ENCODE data around the gene GPN2. TPM values are rescaled to one million over a fixed set of nuclear protein-coding genes. Genes with fewer than 3 reads are reported as not detected.

GPN2 gene
- total RNA-seq, 2 donors from 2014 or later: 32.6 to 38.5 TPM

DNA sequence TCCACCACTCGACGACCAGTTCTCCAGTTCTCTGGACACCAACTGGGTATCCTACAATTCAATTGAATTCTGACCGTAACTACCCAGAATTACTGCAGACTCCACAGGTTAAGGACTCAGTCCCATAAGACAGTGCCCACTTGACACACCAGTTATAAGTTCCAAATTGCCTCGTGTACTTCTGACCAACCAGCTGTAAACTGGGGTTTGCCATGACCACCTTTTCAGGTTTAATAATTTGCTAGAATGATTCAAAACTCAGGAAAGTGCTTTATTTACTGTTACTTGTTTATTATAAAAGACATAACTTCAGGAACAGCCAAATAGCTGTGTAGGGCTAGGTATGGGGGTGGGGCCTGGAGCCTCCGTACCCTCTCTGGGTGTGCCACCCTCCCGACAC lies 46.7 kb upstream of the GPN2 start:
- Histone ChIP-seq H3K27me3 (ENCODE audit: control insufficient read depth, insufficient read depth, low read length, poor library complexity, severe bottlenecking) (no peaks in the 10 kb centered on the region), H3K4me1 (ENCODE audit: control insufficient read depth, insufficient read depth, low read length) (no peaks in the 10 kb centered on the region), H3K9me3 (ENCODE audit: control insufficient read depth, low read length) (no peaks in the 10 kb centered on the region), H3K9ac (ENCODE audit: extremely low read depth, low read length, poor library complexity, severe bottlenecking) (no peak overlapping the region), H3K4me3 (ENCODE audit: low read length) (no peak overlapping the region), H3K36me3 (ENCODE audit: control insufficient read depth, insufficient read depth, low read length) (peaks cover 70% of the 10 kb centered on the region), H3K27ac (ENCODE audit: low read depth, low read length) (no peak overlapping the region)
- Mint-ChIP-seq H3K27ac (peak overlapping the region; percentile 75), H3K4me1 (no peaks in the 10 kb centered on the region), H3K9me3 (no peaks in the 10 kb centered on the region), H3K36me3 (ENCODE audit: low read depth) (peaks cover 56% of the 10 kb centered on the region), H3K27me3 (ENCODE audit: insufficient read depth) (no peaks in the 10 kb centered on the region), H3K4me3 (no peak overlapping the region)
- TF ChIP-seq CTCF (conservative IDR thresholded peaks at IDR 0.05): no peak
- WGBS, 2 experiments (ENCODE audit: insufficient coverage in 1 of 2, insufficient read length in 1 of 2): 95 to 96% methylated on average over 6 of the region's 6 CpGs
- no peak for DNase-seq

DNA sequence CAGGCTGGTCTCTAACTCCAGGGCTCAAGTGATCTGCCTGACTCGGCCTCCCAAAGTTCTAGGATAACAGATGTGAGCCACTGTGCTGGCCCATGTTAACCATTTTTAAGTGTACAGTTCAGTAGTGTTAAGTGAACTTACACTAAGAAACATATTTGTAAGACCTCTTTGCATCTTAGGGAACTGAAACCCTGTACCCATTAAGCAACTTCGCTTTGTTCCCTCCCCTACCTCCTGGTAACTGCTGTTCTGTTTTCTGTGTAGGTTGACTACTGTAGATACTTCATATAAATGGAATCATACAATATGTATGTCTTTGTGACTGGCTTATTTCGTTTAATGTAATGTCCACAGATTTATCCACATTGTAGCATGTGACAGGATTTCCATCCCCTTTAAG lies 42.4 kb upstream of the GPN2 start:
- H3K4me3 Mint-ChIP-seq: no peak overlapping the region
- H3K27me3 Mint-ChIP-seq (ENCODE audit: insufficient read depth): no peaks in the 10 kb centered on the region
- no peaks in the 10 kb centered on the region for H3K9me3 ChIP-seq (ENCODE audit: control insufficient read depth, low read length)
- no peak overlapping the region for H3K4me3 ChIP-seq (ENCODE audit: low read length)
- H3K36me3 ChIP-seq (ENCODE audit: control insufficient read depth, insufficient read depth, low read length): peaks cover 69% of the 10 kb centered on the region
- no peak for TF ChIP-seq CTCF (conservative IDR thresholded peaks at IDR 0.05)
- H3K27ac ChIP-seq (ENCODE audit: low read depth, low read length): no peak overlapping the region
- DNase-seq: no peak
- H3K4me1 Mint-ChIP-seq: no peaks in the 10 kb centered on the region
- H3K27me3 ChIP-seq (ENCODE audit: control insufficient read depth, insufficient read depth, low read length, poor library complexity, severe bottlenecking): no peaks in the 10 kb centered on the region
- no peaks in the 10 kb centered on the region for H3K9me3 Mint-ChIP-seq
- no peak overlapping the region for H3K9ac ChIP-seq (ENCODE audit: extremely low read depth, low read length, poor library complexity, severe bottlenecking)
- H3K36me3 Mint-ChIP-seq (ENCODE audit: low read depth): peaks cover 57% of the 10 kb centered on the region
- H3K4me1 ChIP-seq (ENCODE audit: control insufficient read depth, insufficient read depth, low read length): no peaks in the 10 kb centered on the region
- no peak overlapping the region for H3K27ac Mint-ChIP-seq
- WGBS, 2 experiments (ENCODE audit: insufficient coverage in 1 of 2, insufficient read length in 1 of 2): 93 to 96% methylated on average over 2 of the region's 3 CpGs

DNA sequence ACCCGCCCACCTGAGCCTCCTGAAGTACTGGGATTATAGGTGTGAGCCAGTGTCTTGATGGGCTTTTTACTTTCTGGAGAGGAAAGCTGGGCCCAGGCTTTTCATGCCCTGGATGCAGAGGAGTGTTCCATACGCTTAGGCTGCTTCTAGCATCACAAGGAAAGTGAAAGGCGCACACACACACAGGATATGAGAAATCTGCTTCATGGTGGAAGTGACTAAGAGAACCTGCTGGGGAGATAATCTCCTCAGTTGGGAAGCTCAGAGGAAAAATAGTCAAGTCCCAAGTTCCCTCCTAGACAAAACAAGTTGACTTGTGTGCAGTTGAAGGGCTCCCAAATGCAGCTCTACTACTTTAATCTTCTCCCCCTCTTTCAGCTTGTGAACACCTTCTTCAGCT lies 33.6 kb upstream of the GPN2 start:
- Histone ChIP-seq H3K9ac (ENCODE audit: extremely low read depth, low read length, poor library complexity, severe bottlenecking) (no peak overlapping the region), H3K4me3 (ENCODE audit: low read length) (peak overlapping the region; percentile 24), H3K36me3 (ENCODE audit: control insufficient read depth, insufficient read depth, low read length) (peaks cover 48% of the 10 kb centered on the region), H3K27me3 (ENCODE audit: control insufficient read depth, insufficient read depth, low read length, poor library complexity, severe bottlenecking) (no peaks in the 10 kb centered on the region), H3K9me3 (ENCODE audit: control insufficient read depth, low read length) (no peaks in the 10 kb centered on the region), H3K27ac (ENCODE audit: low read depth, low read length) (no peak overlapping the region), H3K4me1 (ENCODE audit: control insufficient read depth, insufficient read depth, low read length) (peaks cover 8% of the 10 kb centered on the region)
- peaks cover 47% of the 10 kb centered on the region for H3K36me3 Mint-ChIP-seq (ENCODE audit: low read depth)
- H3K27ac Mint-ChIP-seq: no peak overlapping the region
- 92 to 100% methylated on average over 3 of the region's 3 CpGs for WGBS, 2 experiments (ENCODE audit: insufficient coverage in 1 of 2, insufficient read length in 1 of 2)
- H3K4me3 Mint-ChIP-seq: peak overlapping the region; percentile 86
- H3K9me3 Mint-ChIP-seq: no peaks in the 10 kb centered on the region
- peaks cover 16% of the 10 kb centered on the region for H3K4me1 Mint-ChIP-seq
- no peak for DNase-seq
- H3K27me3 Mint-ChIP-seq (ENCODE audit: insufficient read depth): no peaks in the 10 kb centered on the region
- TF ChIP-seq CTCF (conservative IDR thresholded peaks at IDR 0.05): no peak
